ENCODE measurements around the gene DLGAP1.

- TF ChIP-seq CTCF (conservative IDR thresholded peaks at IDR 0.05; ENCODE audit: low read depth in 2 of 2) (no peak), POLR2AphosphoS5 (IDR thresholded peaks at IDR 0.05; ENCODE audit: low read depth) (no peak), EZH2 (IDR thresholded peaks at IDR 0.05; ENCODE audit: low read depth, unreplicated experiment) (no peak), EZH2phosphoT487 (IDR thresholded peaks at IDR 0.05; ENCODE audit: unreplicated experiment) (no peak), ZNF331 (CRISPR knock-in tag; IDR thresholded peaks at IDR 0.05; ENCODE audit: low read depth) (no peak), JUNB (IDR thresholded peaks at IDR 0.05; ENCODE audit: unreplicated experiment) (no peak), CREB1 (CRISPR knock-in tag; IDR thresholded peaks at IDR 0.05; ENCODE audit: low read depth) (no peak), REST (IDR thresholded peaks at IDR 0.05; ENCODE audit: unreplicated experiment) (no peak), STAT1 (IDR thresholded peaks at IDR 0.05; ENCODE audit: unreplicated experiment) (no peak)
Observed at GRCh38 chr18:3984163-3984757, 470.8 kb downstream of the DLGAP1 start.

Measured in GM23338 (cell line).